IMR-90 (cell line): ENCODE results near the gene ITGB1. TPM values are rescaled to one million over a fixed set of nuclear protein-coding genes. Genes with fewer than 3 reads are reported as not detected.
"Not testable (repeated sequence)": the region's sequence is repeated elsewhere in the genome, so short reads cannot be mapped to it uniquely, and the experiment has no call there.

Experiments
- ATAC-seq: fragments of 200-7000 bp; cut with Tn5 transposase; 2 replicates; pipeline ENCODE4 v1.9.1; 2020; ENCODE audit warnings: low read depth, mild to moderate bottlenecking, moderate library complexity
- BruUV-seq: library from RNA; stranded (reverse); fragments of 400-500 nt; replicated peaks from 2 replicates; lab custom pipeline; 2021; lab: Mats Ljungman, UMichigan
- CTCF ChIA-PET: fragments of 300-600 bp; formaldehyde crosslinking; extraction: SDS; loops from one replicate; lab custom pipeline; 2021; ENCODE audit warnings: antibody characterized with exemption; lab: Yijun Ruan, JAX
- POLR2A ChIA-PET: fragments of 300-600 bp; sonication (Branson Sonifier 250); formaldehyde crosslinking; loops from one replicate; lab custom pipeline; 2022; ENCODE audit warnings: antibody characterized with exemption; ENCODE audit not compliant: unreplicated experiment; lab: Charles Lee
- DNase-seq: peaks from one replicate; pipeline ENCODE4 v3.0.0; 2013
- H2AFZ ChIP-seq: replicated peaks from 2 replicates; pipeline ENCODE3; 2013; ENCODE audit warnings: low read length, mild to moderate bottlenecking; ENCODE audit not compliant: poor library complexity
- H2AK5ac ChIP-seq: 2 replicates; pipeline ENCODE4 v1.6.1; 2013; ENCODE audit warnings: low read depth, low read length, inconsistent platforms
- H2AK9ac ChIP-seq: replicated peaks from 2 replicates; pipeline ENCODE3; 2013; ENCODE audit warnings: mild to moderate bottlenecking, low read depth, low read length, moderate library complexity; ENCODE audit not compliant: poor library complexity
- H2BK120ac ChIP-seq: 2 replicates; pipeline ENCODE4 v1.6.1; 2013; ENCODE audit warnings: low read depth, low read length, inconsistent platforms
- H2BK15ac ChIP-seq: 3 replicates; pipeline ENCODE4 v1.6.1; 2013; ENCODE audit warnings: low read depth, low read length, inconsistent platforms
- H2BK20ac ChIP-seq: 2 replicates; pipeline ENCODE4 v1.6.1; 2013; ENCODE audit warnings: low read depth, mild to moderate bottlenecking, inconsistent platforms, low read length, moderate library complexity
- H2BK5ac ChIP-seq: 2 replicates; pipeline ENCODE4 v1.6.1; 2013; ENCODE audit warnings: mild to moderate bottlenecking, low read depth, low read length, inconsistent platforms; ENCODE audit not compliant: poor library complexity, severe bottlenecking
- H3K14ac ChIP-seq: replicated peaks from 2 replicates; pipeline ENCODE4 v1.6.1; 2013; ENCODE audit warnings: low read depth, low read length, inconsistent platforms
- H3K18ac ChIP-seq: 2 replicates; pipeline ENCODE4 v1.6.1; 2013; ENCODE audit warnings: low read depth, low read length, control low read depth
- H3K23ac ChIP-seq: 2 replicates; pipeline ENCODE4 v1.6.1; 2013; ENCODE audit warnings: low read depth, low read length, inconsistent platforms
- H3K27ac ChIP-seq: 2 replicates; pipeline ENCODE4 v1.5.1; 2013; ENCODE audit warnings: mild to moderate bottlenecking, control low read depth, low read length; ENCODE audit not compliant: insufficient read depth
- H3K27me3 ChIP-seq: 2 replicates; pipeline ENCODE4 v1.6.1; 2013; ENCODE audit warnings: low read length; ENCODE audit not compliant: control insufficient read depth, insufficient read depth
- H3K36me3 ChIP-seq: 2 replicates; pipeline ENCODE4 v1.6.1; 2013; ENCODE audit warnings: low read length, mixed read lengths; ENCODE audit not compliant: control insufficient read depth, insufficient read depth
- H3K4ac ChIP-seq: 2 replicates; pipeline ENCODE4 v1.6.1; 2013; ENCODE audit warnings: low read depth, low read length, inconsistent platforms
- H3K4me1 ChIP-seq: 2 replicates; pipeline ENCODE4 v1.6.1; 2013; ENCODE audit warnings: low read length, mixed read lengths; ENCODE audit not compliant: control insufficient read depth, insufficient read depth
- H3K4me2 ChIP-seq: 2 replicates; pipeline ENCODE4 v1.6.1; 2013; ENCODE audit warnings: low read depth, mild to moderate bottlenecking, control low read depth, low read length, moderate library complexity
- H3K4me3 ChIP-seq: 2 replicates; pipeline ENCODE4 v1.5.1; 2013; ENCODE audit warnings: low read depth, mild to moderate bottlenecking, control low read depth, low read length, moderate library complexity; ENCODE audit not compliant: insufficient read depth
- H3K56ac ChIP-seq: 2 replicates; pipeline ENCODE4 v1.6.1; 2013; ENCODE audit warnings: low read length, inconsistent platforms; ENCODE audit not compliant: insufficient read depth; ENCODE audit errors: extremely low read depth
- H3K79me1 ChIP-seq, 2 experiments: 2 replicates each; pipeline ENCODE4 v1.6.1; 2013; ENCODE audit warnings: low read length in 2 of 2, inconsistent platforms in 1 of 2, low read depth in 1 of 2
- H3K9ac ChIP-seq: 2 replicates; pipeline ENCODE4 v1.6.1; 2013; ENCODE audit warnings: low read depth, low read length, control low read depth
- H3K9me1 ChIP-seq: 2 replicates; pipeline ENCODE4 v1.6.1; 2013; ENCODE audit warnings: low read length, inconsistent platforms; ENCODE audit not compliant: insufficient read depth
- H3K9me3 ChIP-seq: 2 replicates; pipeline ENCODE4 v1.6.1; 2013; ENCODE audit warnings: low read length; ENCODE audit not compliant: control insufficient read depth, insufficient read depth
- H4K20me1 ChIP-seq: 2 replicates; pipeline ENCODE4 v1.6.1; 2013; ENCODE audit warnings: low read length, inconsistent platforms; ENCODE audit not compliant: insufficient read depth
- H4K5ac ChIP-seq: 2 replicates; pipeline ENCODE4 v1.6.1; 2013; ENCODE audit warnings: mild to moderate bottlenecking, low read depth, low read length, control low read depth
- H4K8ac ChIP-seq, 2 experiments: 2 replicates each; pipeline ENCODE4 v1.6.1; 2013; ENCODE audit warnings: low read depth in 2 of 2, low read length in 2 of 2, control low read depth in 1 of 2, inconsistent platforms in 1 of 2
- H4K91ac ChIP-seq: 2 replicates; pipeline ENCODE4 v1.6.1; 2013; ENCODE audit warnings: low read depth, low read length, inconsistent platforms; ENCODE audit not compliant: insufficient read depth
- WGBS, 2 experiments: methylation state at CpG; one replicate each; pipeline versions ENCODE4 v1.1.5 to v1.1.7; 2013; ENCODE audit warnings: missing lambda C conversion rate in 2 of 2; ENCODE audit not compliant: insufficient read length in 1 of 2; ENCODE audit errors: extremely low coverage in 2 of 2; 5-methylcytosine and 5-hydroxymethylcytosine counted together
- dilution Hi-C: fragments of 300-500 bp; cut with HindIII; formaldehyde crosslinking; loops from one replicate; pipeline ENCODE4 v1.14.3; 2018; ENCODE audit warnings: low sequenced_read_pairs; ENCODE audit not compliant: unreplicated experiment
- in situ Hi-C: fragments of 300-500 bp; cut with MboI; formaldehyde crosslinking; loops from 3 replicates; pipeline ENCODE4 v1.14.3; 2019; ENCODE audit warnings: low sequenced_read_pairs, inconsistent platforms, mixed read lengths
- intact Hi-C: fragments of 100-400 bp; cut with micrococcal nuclease; formaldehyde crosslinking; loops from 2 replicates; pipeline ENCODE4 v1.10.0; 2022
- polyA plus RNA-seq, 3 experiments: library from polyadenylated mRNA; depleted of rRNA; stranded (reverse); fragments of >200 nt; gene quantifications; 2 replicates each; pipeline ENCODE4 v1.2.3, GENCODE V29; 2012; ENCODE audit warnings: low replicate concordance in 1 of 3
- total RNA-seq: library from RNA; depleted of rRNA; stranded (reverse); fragments of >200 nt; gene quantifications from 2 replicates; pipeline ENCODE4 v1.2.3, GENCODE V29; 2012

The ITGB1 gene
- total and polyA plus RNA-seq, 2 of the 4 experiments (the other 2 are of a cell fraction) = 1,331 to 2,066 TPM

DNA sequence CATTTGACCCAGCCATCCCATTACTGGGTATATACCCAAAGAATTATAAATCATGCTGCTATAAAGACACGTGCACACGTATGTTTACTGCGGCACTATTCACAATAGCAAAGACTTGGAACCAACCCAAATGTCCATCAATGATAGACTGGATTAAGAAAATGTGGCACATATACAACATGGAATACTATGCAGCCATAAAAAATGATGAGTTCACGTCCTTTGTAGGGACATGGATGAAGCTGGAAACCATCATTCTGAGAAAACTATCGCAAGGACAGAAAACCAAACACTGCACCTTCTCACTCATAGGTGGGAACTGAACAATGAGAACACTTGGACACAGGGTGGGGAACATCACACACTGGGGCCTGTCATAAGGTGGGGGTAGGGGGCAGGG lies 40.2 kb downstream of the ITGB1 start:
- H2BK120ac ChIP-seq, dilution Hi-C loops, in situ Hi-C loops, H3K4me1 ChIP-seq, H4K5ac ChIP-seq, H3K27ac ChIP-seq, H4K8ac ChIP-seq, POLR2A ChIA-PET, H4K91ac ChIP-seq, H3K56ac ChIP-seq, H2BK20ac ChIP-seq, H3K9me3 ChIP-seq, H3K4me3 ChIP-seq, intact Hi-C loops, H2AK9ac ChIP-seq, DNase-seq, ATAC-seq, H2BK5ac ChIP-seq, H2BK15ac ChIP-seq, H3K9me1 ChIP-seq, H3K23ac ChIP-seq, H3K14ac ChIP-seq, BruUV-seq, H3K27me3 ChIP-seq, H3K4ac ChIP-seq, H2AK5ac ChIP-seq, H3K4me2 ChIP-seq, H2AFZ ChIP-seq, H3K9ac ChIP-seq, H3K18ac ChIP-seq: not testable (repeated sequence)
- peaks cover 25% of the 10 kb centered on the region for H4K20me1 ChIP-seq
- WGBS, 2 experiments = no CpG with 5 or more reads among the region's 5 CpGs
- H3K79me1 ChIP-seq = peaks cover 4 to 17% of the 10 kb centered on the region in 2 experiments; a peak in 3 of 4 replicates
- peaks cover 37% of the 10 kb centered on the region for H3K36me3 ChIP-seq
- CTCF ChIA-PET = interaction anchor here (0.6 kb wide), 1 partner anchor 36 kb away, joined by 5 read pairs; no protein-coding TSS in a partner anchor
